HepG2 (cell line): Measurements from ENCODE around the gene YPEL3. TPM values are rescaled to one million over a fixed set of nuclear protein-coding genes. Genes with fewer than 3 reads are reported as not detected.
A peak's percentile ranks its signal among the peaks of the same experiment; 100 is the strongest.

ENCODE experiments used
- AHR ChIP-seq: IDR thresholded peaks from 2 replicates; pipeline ENCODE4 v1.6.1; 2018; ENCODE audit warnings: missing genetic modification reagents, missing compliant biosample characterization
- CENPT ChIP-seq: sonication (generic); formaldehyde crosslinking; IDR thresholded peaks from 2 replicates; pipeline ENCODE4 v1.8.0; 2022; ENCODE audit warnings: low read depth, mild to moderate bottlenecking, moderate library complexity, missing genetic modification reagents
- FOXK2 ChIP-seq: fragments of 450-650 bp; IDR thresholded peaks from 2 replicates; pipeline ENCODE4 v1.6.1; 2016
- GATAD1 ChIP-seq: IDR thresholded peaks from 2 replicates; pipeline ENCODE4 v1.6.1; 2016; ENCODE audit warnings: missing genetic modification reagents, missing compliant biosample characterization
- HNF1B ChIP-seq: sonication (generic); formaldehyde crosslinking; IDR thresholded peaks from 2 replicates; pipeline ENCODE4 v1.5.1; 2020; ENCODE audit warnings: mild to moderate bottlenecking, moderate library complexity, missing genetic modification reagents
- HOXA5 ChIP-seq: sonication (generic); formaldehyde crosslinking; IDR thresholded peaks from 2 replicates; pipeline ENCODE4 v1.4.0; 2020; ENCODE audit warnings: missing genetic modification reagents
- IKZF5 ChIP-seq: IDR thresholded peaks from 2 replicates; pipeline ENCODE4 v1.6.1; 2018; ENCODE audit warnings: missing genetic modification reagents, mild to moderate bottlenecking, missing compliant biosample characterization
- KLF16 ChIP-seq, 2 experiments: sonication (generic) in 1 of 2; formaldehyde crosslinking in 1 of 2; IDR thresholded peaks; 2 replicates each; pipeline versions ENCODE4 v1.6.1 to v1.8.0; 2016 to 2023; ENCODE audit warnings: missing genetic modification reagents in 2 of 2, missing compliant biosample characterization in 1 of 2
- MAF1 ChIP-seq: sonication (generic); formaldehyde crosslinking; IDR thresholded peaks from 2 replicates; pipeline ENCODE4 v1.5.0; 2020; ENCODE audit warnings: missing genetic modification reagents, borderline replicate concordance
- NFAT5 ChIP-seq: sonication (generic); formaldehyde crosslinking; IDR thresholded peaks from 2 replicates; pipeline ENCODE4 v1.4.0; 2020; ENCODE audit warnings: missing genetic modification reagents
- RFXANK ChIP-seq: IDR thresholded peaks from 2 replicates; pipeline ENCODE4 v1.6.1; 2016
- SMAD1 ChIP-seq: sonication (generic); formaldehyde crosslinking; IDR thresholded peaks from 2 replicates; pipeline ENCODE4 v1.4.0; 2020; ENCODE audit warnings: missing genetic modification reagents, low read depth, mild to moderate bottlenecking, borderline replicate concordance
- SP2 ChIP-seq: sonication (generic); formaldehyde crosslinking; IDR thresholded peaks from 2 replicates; pipeline ENCODE4 v1.5.1; 2020; ENCODE audit warnings: mild to moderate bottlenecking, missing genetic modification reagents
- THAP9 ChIP-seq: sonication (generic); formaldehyde crosslinking; IDR thresholded peaks from 2 replicates; pipeline ENCODE4; 2020; ENCODE audit warnings: missing genetic modification reagents, mild to moderate bottlenecking, borderline replicate concordance
- ZEB1 ChIP-seq: IDR thresholded peaks from 2 replicates; pipeline ENCODE4 v1.6.1; 2012; ENCODE audit warnings: mild to moderate bottlenecking, low read depth, inconsistent platforms; ENCODE audit not compliant: insufficient replicate concordance
- ZFP36L1 ChIP-seq: sonication (generic); formaldehyde crosslinking; IDR thresholded peaks from 2 replicates; pipeline ENCODE4 v1.8.0; 2022; ENCODE audit warnings: mild to moderate bottlenecking, missing genetic modification reagents, moderate library complexity
- ZNF335 ChIP-seq: sonication (generic); formaldehyde crosslinking; IDR thresholded peaks from 2 replicates; pipeline ENCODE4 v1.4.0; 2020; ENCODE audit warnings: missing genetic modification reagents
- ZNF777 ChIP-seq: sonication (generic); formaldehyde crosslinking; IDR thresholded peaks from 2 replicates; pipeline ENCODE4 v1.4.0; 2020; ENCODE audit warnings: missing genetic modification reagents
- ZNF841 ChIP-seq: sonication (generic); formaldehyde crosslinking; IDR thresholded peaks from 2 replicates; pipeline ENCODE4 v1.8.1; 2023; ENCODE audit warnings: missing genetic modification reagents, borderline replicate concordance
- polyA plus RNA-seq, 8 experiments: library from polyadenylated mRNA; depleted of rRNA in 3 of 8; stranded (reverse) in 7 of 8; unstranded in 1 of 8; fragments of >200 nt; fragmentation: Illumina TruSeq in 4 of 8; extraction: Trizol in 4 of 8; gene quantifications; 2 replicates each; pipeline versions ENCODE4 v1.2.1 to v1.2.3, GENCODE V29; 2011 to 2016; ENCODE audit warnings: low read depth in 4 of 8, missing spikeins in 1 of 8, mixed read lengths in 1 of 8; ENCODE audit not compliant: insufficient read depth in 1 of 8
- total RNA-seq, 5 experiments: library from RNA; depleted of rRNA; stranded (reverse); fragments of >200 nt; fragmentation: Illumina TruSeq; extraction: Trizol; gene quantifications; 2 replicates each; pipeline ENCODE4 v1.2.3, GENCODE V29; 2016; ENCODE audit warnings: low read depth in 1 of 5

The YPEL3 gene
- total and polyA plus RNA-seq, 2 of the 13 experiments (the other 11 are each of a cell fraction or from before 2014, with no cell fraction given) = 5.4 to 47.0 TPM

- TF ChIP-seq NFAT5 (CRISPR knock-in tag) (0 out of 2 replicates have a peak, but pooled peaks have one; percentile 59), GATAD1 (peak; percentile 81), SP2 (CRISPR knock-in tag) (peak; percentile 81), ZNF335 (CRISPR knock-in tag) (peak; percentile 81; the same call in 1 of the 2 replicates), THAP9 (CRISPR knock-in tag) (peak; percentile 90; the same call in 1 of the 2 replicates), FOXK2 (no peak), SMAD1 (no peak; the same call in 1 of the 2 replicates), RFXANK (CRISPR knock-in tag) (no peak), ZFP36L1 (peak; percentile 97), AHR (peak; percentile 98; the same call in 1 of the 2 replicates), HOXA5 (CRISPR knock-in tag) (peak; percentile 79), ZNF841 (CRISPR knock-in tag) (no peak), MAF1 (CRISPR knock-in tag) (peak; percentile 74), HNF1B (CRISPR knock-in tag) (peak; percentile 99), KLF16 (CRISPR knock-in tag; IDR thresholded peaks at IDR 0.05) (peak in 1 of 2 experiments; percentile 93; a peak in 3 of 4 replicates), ZEB1 (peak; percentile 55), IKZF5 (CRISPR knock-in tag) (peak; percentile 97), ZNF777 (CRISPR knock-in tag) (peak; percentile 73), CENPT (CRISPR knock-in tag) (peak; percentile 98)
Observed at GRCh38 chr16:30065102-30065942, 30.7 kb downstream of the YPEL3 start, which contains the start of gene ALDOA (continued).
